HEK293 (cell line): Measurements from ENCODE around the gene PTPRO.

Source experiments
- CTCF ChIA-PET: fragments of 350-600 bp; formaldehyde crosslinking; extraction: SDS; loops from one replicate; lab custom pipeline; 2021; ENCODE audit warnings: antibody characterized with exemption; lab: Yijun Ruan, JAX
- POLR2A ChIA-PET: fragments of 300-600 bp; formaldehyde crosslinking; extraction: SDS; loops from one replicate; lab custom pipeline; 2020; ENCODE audit warnings: antibody characterized with exemption, inconsistent platforms; lab: Yijun Ruan, JAX
- H3K27ac ChIP-seq: fragments of 200-500 bp; sonication (Bioruptor generic); 2 replicates; pipeline ENCODE4 v1.5.1; 2014; ENCODE audit warnings: low read depth, low read length, control low read depth, inconsistent platforms; ENCODE audit errors: extremely low read depth
- H3K36me3 ChIP-seq, 2 experiments: fragments of 200-500 bp in 1 of 2; sonication (Bioruptor generic) in 1 of 2; 1 replicate in 1 of 2; 2 replicates in 1 of 2; pipeline ENCODE4 v1.5.1; 2014 to 2017; ENCODE audit warnings: inconsistent platforms in 2 of 2, low read length in 2 of 2; ENCODE audit not compliant: control insufficient read depth in 2 of 2, insufficient read depth in 1 of 2
- H3K4me1 ChIP-seq: fragments of 200-500 bp; sonication (Bioruptor generic); 2 replicates; pipeline ENCODE4 v1.5.1; 2014; ENCODE audit warnings: mild to moderate bottlenecking, low read length, inconsistent platforms; ENCODE audit not compliant: control insufficient read depth, insufficient read depth
- H3K4me3 ChIP-seq: 2 replicates; pipeline ENCODE4 v1.5.1; 2011; ENCODE audit warnings: low read depth, mild to moderate bottlenecking, control low read depth, low read length, moderate library complexity
- H3K9me3 ChIP-seq: fragments of 200-500 bp; sonication (Bioruptor generic); 2 replicates; pipeline ENCODE4 v1.5.1; 2014; ENCODE audit warnings: low read depth, low read length, inconsistent platforms; ENCODE audit not compliant: control insufficient read depth, insufficient read depth
- EGR2 ChIP-seq: fragments of 450-650 bp; formaldehyde crosslinking; IDR thresholded peaks from 2 replicates; pipeline ENCODE4 v1.5.1; 2016; ENCODE audit warnings: low read depth, missing biosample characterization, missing genetic modification characterization
- MYNN ChIP-seq: fragments of 450-650 bp; formaldehyde crosslinking; IDR thresholded peaks from 2 replicates; pipeline ENCODE4 v1.5.1; 2016; ENCODE audit warnings: missing biosample characterization, missing genetic modification characterization, borderline replicate concordance
- OSR2 ChIP-seq: fragments of 450-650 bp; formaldehyde crosslinking; IDR thresholded peaks from 2 replicates; pipeline ENCODE4 v1.5.1; 2016; ENCODE audit warnings: missing biosample characterization, missing genetic modification characterization
- ZBTB20 ChIP-seq: fragments of 450-650 bp; formaldehyde crosslinking; IDR thresholded peaks from 2 replicates; pipeline ENCODE4 v1.5.1; 2016; ENCODE audit warnings: missing biosample characterization, missing genetic modification characterization
- ZNF112 ChIP-seq: fragments of 450-650 bp; formaldehyde crosslinking; IDR thresholded peaks from 2 replicates; pipeline ENCODE4 v1.5.0; 2017; ENCODE audit warnings: missing biosample characterization, missing genetic modification characterization
- ZNF2 ChIP-seq: fragments of 450-650 bp; formaldehyde crosslinking; IDR thresholded peaks from 2 replicates; pipeline ENCODE4 v1.5.1; 2016; ENCODE audit warnings: missing biosample characterization, missing genetic modification characterization
- ZNF23 ChIP-seq: fragments of 450-650 bp; formaldehyde crosslinking; IDR thresholded peaks from 2 replicates; pipeline ENCODE4 v1.5.1; 2016; ENCODE audit warnings: missing biosample characterization, missing genetic modification characterization, borderline replicate concordance
- ZNF302 ChIP-seq: fragments of 450-650 bp; formaldehyde crosslinking; IDR thresholded peaks from 2 replicates; pipeline ENCODE4 v1.5.1; 2016; ENCODE audit warnings: missing biosample characterization, missing genetic modification characterization, low read depth
- ZNF514 ChIP-seq: fragments of 450-650 bp; formaldehyde crosslinking; IDR thresholded peaks from 2 replicates; pipeline ENCODE4 v1.5.1; 2016; ENCODE audit warnings: missing biosample characterization, missing genetic modification characterization
- ZNF621 ChIP-seq: fragments of 450-650 bp; formaldehyde crosslinking; IDR thresholded peaks from 2 replicates; pipeline ENCODE4 v1.5.1; 2017; ENCODE audit warnings: missing biosample characterization, missing genetic modification characterization
- ZNF658 ChIP-seq: fragments of 450-650 bp; formaldehyde crosslinking; IDR thresholded peaks from 2 replicates; pipeline ENCODE4; 2016; ENCODE audit warnings: missing biosample characterization, missing genetic modification characterization
- ZNF692 ChIP-seq: fragments of 450-650 bp; formaldehyde crosslinking; IDR thresholded peaks from 2 replicates; pipeline ENCODE4 v1.5.1; 2016; ENCODE audit warnings: missing biosample characterization, missing genetic modification characterization
- ZNF830 ChIP-seq: fragments of 450-650 bp; IDR thresholded peaks from 2 replicates; pipeline ENCODE4 v1.5.0; 2018; ENCODE audit warnings: missing biosample characterization, missing genetic modification characterization, low read depth, mild to moderate bottlenecking, moderate library complexity
- TF ChIP-seq, protein P1 (sequence below): fragments of 450-650 bp; formaldehyde crosslinking; IDR thresholded peaks from 2 replicates; pipeline ENCODE4 v1.5.1; 2017; ENCODE audit warnings: missing biosample characterization, missing genetic modification characterization
- TF ChIP-seq, protein P2 (sequence below): fragments of 450-650 bp; formaldehyde crosslinking; IDR thresholded peaks from 2 replicates; pipeline ENCODE4 v1.5.0; 2017; ENCODE audit warnings: missing biosample characterization, missing genetic modification characterization, borderline replicate concordance
- TF ChIP-seq, protein P3 (sequence below): fragments of 450-650 bp; formaldehyde crosslinking; conservative IDR thresholded peaks from 2 replicates; pipeline ENCODE4 v1.5.1; 2016; ENCODE audit warnings: low read depth, missing biosample characterization, missing genetic modification characterization

PTPRO gene

DNA sequence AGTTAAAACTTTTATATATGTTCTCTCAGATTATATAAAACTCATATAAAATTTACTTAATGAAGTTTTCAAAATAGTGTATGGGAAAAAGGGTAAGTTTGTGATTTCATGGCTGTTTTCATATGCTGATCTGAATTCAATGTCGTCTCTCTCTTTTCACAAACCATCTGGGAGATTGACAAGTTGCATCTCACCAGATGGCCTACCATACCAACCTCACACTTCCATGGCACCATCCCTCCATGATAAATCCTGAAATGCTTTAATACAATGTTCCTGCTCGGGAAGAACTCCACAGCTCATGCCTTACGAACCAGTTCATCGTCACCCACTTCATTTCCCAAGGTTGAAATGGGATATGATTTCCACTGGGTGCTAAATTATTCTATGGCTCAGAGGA, 22.3 kb downstream of the PTPRO start:
- CTCF ChIA-PET, result interaction anchor here (0.6 kb wide), 1 partner anchor 1403 kb away, joined by 3 read pairs; no protein-coding TSS in a partner anchor
- Histone ChIP-seq H3K36me3 (no peaks in the 10 kb centered on the region), H3K9me3 (no peaks in the 10 kb centered on the region), H3K4me1 (no peaks in the 10 kb centered on the region), H3K27ac (no peak overlapping the region), H3K4me3 (no peak overlapping the region)
- TF ChIP-seq ZBTB20 (no peak), ZNF302 (tag by site-specific recombination) (no peak), ZNF830 (tag by site-specific recombination) (no peak), ZNF2 (no peak), ZNF621 (tag by site-specific recombination) (no peak), ZNF658 (tag by site-specific recombination) (no peak), ZNF23 (tag by site-specific recombination) (no peak), EGR2 (no peak), ZNF692 (tag by site-specific recombination) (no peak)
- TF ChIP-seq, protein P1, sequence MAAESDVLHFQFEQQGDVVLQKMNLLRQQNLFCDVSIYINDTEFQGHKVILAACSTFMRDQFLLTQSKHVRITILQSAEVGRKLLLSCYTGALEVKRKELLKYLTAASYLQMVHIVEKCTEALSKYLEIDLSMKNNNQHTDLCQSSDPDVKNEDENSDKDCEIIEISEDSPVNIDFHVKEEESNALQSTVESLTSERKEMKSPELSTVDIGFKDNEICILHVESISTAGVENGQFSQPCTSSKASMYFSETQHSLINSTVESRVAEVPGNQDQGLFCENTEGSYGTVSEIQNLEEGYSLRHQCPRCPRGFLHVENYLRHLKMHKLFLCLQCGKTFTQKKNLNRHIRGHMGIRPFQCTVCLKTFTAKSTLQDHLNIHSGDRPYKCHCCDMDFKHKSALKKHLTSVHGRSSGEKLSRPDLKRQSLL (tag by site-specific recombination), result no peak
- POLR2A ChIA-PET, result no interaction called here

DNA sequence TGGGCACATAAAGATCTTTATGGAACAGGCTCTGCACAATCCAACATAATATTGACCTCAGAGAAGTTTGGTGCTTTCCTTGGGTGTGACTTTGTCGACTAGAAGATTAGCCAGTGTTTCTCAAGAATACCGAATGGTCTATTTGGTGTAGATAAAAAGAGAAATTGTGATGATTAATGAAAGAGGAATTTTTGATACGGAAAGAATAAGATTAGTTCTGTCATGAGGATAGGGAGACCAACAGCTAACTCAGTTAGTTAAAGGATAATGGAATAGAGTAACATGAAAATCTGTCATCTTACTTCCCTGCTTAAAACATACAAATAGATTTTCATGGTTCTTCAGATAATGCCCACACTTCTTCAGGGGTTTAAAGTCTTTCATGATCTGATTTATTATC, 24.2 kb downstream of the PTPRO start:
- H3K4me3 ChIP-seq, result no peak overlapping the region
- ChIA-PET CTCF (no interaction called here), POLR2A (no interaction called here)
- H3K9me3 ChIP-seq, result no peaks in the 10 kb centered on the region
- H3K4me1 ChIP-seq, result no peaks in the 10 kb centered on the region
- no peaks in the 10 kb centered on the region for H3K36me3 ChIP-seq
- TF ChIP-seq, protein P2, sequence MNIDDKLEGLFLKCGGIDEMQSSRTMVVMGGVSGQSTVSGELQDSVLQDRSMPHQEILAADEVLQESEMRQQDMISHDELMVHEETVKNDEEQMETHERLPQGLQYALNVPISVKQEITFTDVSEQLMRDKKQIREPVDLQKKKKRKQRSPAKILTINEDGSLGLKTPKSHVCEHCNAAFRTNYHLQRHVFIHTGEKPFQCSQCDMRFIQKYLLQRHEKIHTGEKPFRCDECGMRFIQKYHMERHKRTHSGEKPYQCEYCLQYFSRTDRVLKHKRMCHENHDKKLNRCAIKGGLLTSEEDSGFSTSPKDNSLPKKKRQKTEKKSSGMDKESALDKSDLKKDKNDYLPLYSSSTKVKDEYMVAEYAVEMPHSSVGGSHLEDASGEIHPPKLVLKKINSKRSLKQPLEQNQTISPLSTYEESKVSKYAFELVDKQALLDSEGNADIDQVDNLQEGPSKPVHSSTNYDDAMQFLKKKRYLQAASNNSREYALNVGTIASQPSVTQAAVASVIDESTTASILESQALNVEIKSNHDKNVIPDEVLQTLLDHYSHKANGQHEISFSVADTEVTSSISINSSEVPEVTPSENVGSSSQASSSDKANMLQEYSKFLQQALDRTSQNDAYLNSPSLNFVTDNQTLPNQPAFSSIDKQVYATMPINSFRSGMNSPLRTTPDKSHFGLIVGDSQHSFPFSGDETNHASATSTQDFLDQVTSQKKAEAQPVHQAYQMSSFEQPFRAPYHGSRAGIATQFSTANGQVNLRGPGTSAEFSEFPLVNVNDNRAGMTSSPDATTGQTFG, result no peak
- TF ChIP-seq MYNN (tag by site-specific recombination) (no peak), ZNF514 (no peak), OSR2 (tag by site-specific recombination) (no peak), ZNF112 (no peak)
- TF ChIP-seq, protein P3, sequence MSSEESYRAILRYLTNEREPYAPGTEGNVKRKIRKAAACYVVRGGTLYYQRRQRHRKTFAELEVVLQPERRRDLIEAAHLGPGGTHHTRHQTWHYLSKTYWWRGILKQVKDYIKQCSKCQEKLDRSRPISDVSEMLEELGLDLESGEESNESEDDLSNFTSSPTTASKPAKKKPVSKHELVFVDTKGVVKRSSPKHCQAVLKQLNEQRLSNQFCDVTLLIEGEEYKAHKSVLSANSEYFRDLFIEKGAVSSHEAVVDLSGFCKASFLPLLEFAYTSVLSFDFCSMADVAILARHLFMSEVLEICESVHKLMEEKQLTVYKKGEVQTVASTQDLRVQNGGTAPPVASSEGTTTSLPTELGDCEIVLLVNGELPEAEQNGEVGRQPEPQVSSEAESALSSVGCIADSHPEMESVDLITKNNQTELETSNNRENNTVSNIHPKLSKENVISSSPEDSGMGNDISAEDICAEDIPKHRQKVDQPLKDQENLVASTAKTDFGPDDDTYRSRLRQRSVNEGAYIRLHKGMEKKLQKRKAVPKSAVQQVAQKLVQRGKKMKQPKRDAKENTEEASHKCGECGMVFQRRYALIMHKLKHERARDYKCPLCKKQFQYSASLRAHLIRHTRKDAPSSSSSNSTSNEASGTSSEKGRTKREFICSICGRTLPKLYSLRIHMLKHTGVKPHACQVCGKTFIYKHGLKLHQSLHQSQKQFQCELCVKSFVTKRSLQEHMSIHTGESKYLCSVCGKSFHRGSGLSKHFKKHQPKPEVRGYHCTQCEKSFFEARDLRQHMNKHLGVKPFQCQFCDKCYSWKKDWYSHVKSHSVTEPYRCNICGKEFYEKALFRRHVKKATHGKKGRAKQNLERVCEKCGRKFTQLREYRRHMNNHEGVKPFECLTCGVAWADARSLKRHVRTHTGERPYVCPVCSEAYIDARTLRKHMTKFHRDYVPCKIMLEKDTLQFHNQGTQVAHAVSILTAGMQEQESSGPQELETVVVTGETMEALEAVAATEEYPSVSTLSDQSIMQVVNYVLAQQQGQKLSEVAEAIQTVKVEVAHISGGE, result no peak
- H3K27ac ChIP-seq, result no peak overlapping the region
